Central memory CD8-positive, alpha-beta T cell (primary cell): ENCODE data around the gene F12.

Source experiments
- ATAC-seq: fragments of 150-1000 bp; cut with Tn5 transposase; replicated peaks from 2 replicates; pipeline ENCODE4 v1.10.0; 2022; ENCODE audit warnings: mild to moderate bottlenecking, moderate FRiP score, moderate number of reproducible peaks; ENCODE audit not compliant: poor library complexity, severe bottlenecking; ENCODE audit errors: extremely low read depth
- DNase-seq, 2 donors: peaks; one replicate each; pipeline ENCODE4 v3.0.0; 2021; ENCODE audit warnings: low spot score in 2 of 2
- H3K27ac Mint-ChIP-seq: one replicate; pipeline ENCODE4 v1.8.0; 2022; ENCODE audit warnings: low read depth, mild to moderate bottlenecking, moderate library complexity, mixed read lengths
- H3K27me3 Mint-ChIP-seq: one replicate; pipeline ENCODE4 v1.8.0; 2022; ENCODE audit warnings: mixed read lengths
- H3K36me3 Mint-ChIP-seq: one replicate; pipeline ENCODE4 v1.8.0; 2022; ENCODE audit warnings: mild to moderate bottlenecking, moderate library complexity, mixed read lengths; ENCODE audit not compliant: insufficient read depth
- H3K4me1 Mint-ChIP-seq: one replicate; pipeline ENCODE4 v1.8.0; 2022; ENCODE audit warnings: mixed read lengths
- H3K4me3 Mint-ChIP-seq: one replicate; pipeline ENCODE4 v1.8.0; 2022; ENCODE audit warnings: mild to moderate bottlenecking, moderate library complexity, mixed read lengths
- H3K9me3 Mint-ChIP-seq: one replicate; pipeline ENCODE4 v1.8.0; 2022; ENCODE audit warnings: mixed read lengths

The F12 gene

GRCh38 chr5:177369645-177370440 is 39.5 kb downstream of the F12 start:
- H3K4me3 Mint-ChIP-seq = no peak overlapping the region
- H3K4me1 Mint-ChIP-seq = peaks cover 53% of the 10 kb centered on the region
- DNase-seq = no peak
- H3K27me3 Mint-ChIP-seq = no peaks in the 10 kb centered on the region
- H3K27ac Mint-ChIP-seq = peak overlapping the region; percentile 87
- no peaks in the 10 kb centered on the region for H3K9me3 Mint-ChIP-seq
- peaks cover 41% of the 10 kb centered on the region for H3K36me3 Mint-ChIP-seq
- ATAC-seq = no peak

GRCh38 chr5:177368869-177369644 is 40.3 kb downstream of the F12 start:
- DNase-seq (no peak), ATAC-seq (no peak)
- Mint-ChIP-seq H3K36me3 (peaks cover 44% of the 10 kb centered on the region), H3K27ac (peak overlapping the region; percentile 87), H3K27me3 (no peaks in the 10 kb centered on the region), H3K4me1 (peaks cover 55% of the 10 kb centered on the region), H3K4me3 (no peak overlapping the region), H3K9me3 (no peaks in the 10 kb centered on the region)

- peaks cover 43% of the 10 kb centered on the region for H3K36me3 Mint-ChIP-seq
Observed at GRCh38 chr5:177367981-177368868, 41.1 kb downstream of the F12 start.

GRCh38 chr5:177367323-177367848 is 42.0 kb downstream of the F12 start:
- no peaks in the 10 kb centered on the region for H3K27me3 Mint-ChIP-seq
- DNase-seq (no peak), ATAC-seq (no peak)
- H3K36me3 Mint-ChIP-seq = peaks cover 42% of the 10 kb centered on the region
- no peaks in the 10 kb centered on the region for H3K9me3 Mint-ChIP-seq
- H3K27ac Mint-ChIP-seq = no peak overlapping the region
- H3K4me3 Mint-ChIP-seq = no peak overlapping the region
- H3K4me1 Mint-ChIP-seq = peaks cover 51% of the 10 kb centered on the region

More at GRCh38 chr5:177367981-177368868, 41.1 kb downstream of the F12 start:
- no peak for ATAC-seq
- Mint-ChIP-seq H3K9me3 (no peaks in the 10 kb centered on the region), H3K4me1 (peaks cover 51% of the 10 kb centered on the region), H3K27ac (no peak overlapping the region), H3K4me3 (no peak overlapping the region), H3K27me3 (no peaks in the 10 kb centered on the region)
- no peak for DNase-seq

GRCh38 chr5:177366528-177367322 is 42.6 kb downstream of the F12 start:
- Mint-ChIP-seq H3K36me3 (peaks cover 40% of the 10 kb centered on the region), H3K4me1 (peaks cover 51% of the 10 kb centered on the region), H3K9me3 (no peaks in the 10 kb centered on the region), H3K4me3 (no peak overlapping the region), H3K27me3 (no peaks in the 10 kb centered on the region), H3K27ac (peak overlapping the region; percentile 69)
- ATAC-seq (no peak), DNase-seq (no peak)

- Mint-ChIP-seq H3K36me3 (peaks cover 37% of the 10 kb centered on the region), H3K4me3 (no peak overlapping the region)
Observed at GRCh38 chr5:177365845-177366527, 43.4 kb downstream of the F12 start.

GRCh38 chr5:177364159-177364962 is 45.0 kb downstream of the F12 start:
- peaks cover 57% of the 10 kb centered on the region for H3K4me1 Mint-ChIP-seq
- no peak for ATAC-seq
- peaks cover 37% of the 10 kb centered on the region for H3K36me3 Mint-ChIP-seq
- no peaks in the 10 kb centered on the region for H3K9me3 Mint-ChIP-seq
- H3K4me3 Mint-ChIP-seq = peak overlapping the region; percentile 2
- no peaks in the 10 kb centered on the region for H3K27me3 Mint-ChIP-seq
- H3K27ac Mint-ChIP-seq = no peak overlapping the region
- no peak for DNase-seq

More at GRCh38 chr5:177365845-177366527, 43.4 kb downstream of the F12 start:
- Mint-ChIP-seq H3K9me3 (no peaks in the 10 kb centered on the region), H3K27me3 (no peaks in the 10 kb centered on the region), H3K4me1 (peaks cover 49% of the 10 kb centered on the region), H3K27ac (peak overlapping the region; percentile 69)
- no peak for DNase-seq
- no peak for ATAC-seq

- no peaks in the 10 kb centered on the region for H3K9me3 Mint-ChIP-seq
- H3K4me1 Mint-ChIP-seq = peaks cover 57% of the 10 kb centered on the region
- DNase-seq (no peak), ATAC-seq (no peak)
- H3K27ac Mint-ChIP-seq = no peak overlapping the region
- no peaks in the 10 kb centered on the region for H3K27me3 Mint-ChIP-seq
- H3K4me3 Mint-ChIP-seq = peak overlapping the region; percentile 83
- peaks cover 31% of the 10 kb centered on the region for H3K36me3 Mint-ChIP-seq
Observed at GRCh38 chr5:177363565-177363964, 45.8 kb downstream of the F12 start.

GRCh38 chr5:177362610-177363507 is 46.5 kb downstream of the F12 start:
- ATAC-seq (peak; percentile 76), DNase-seq (peak in 1 of 2 donors; percentile 33)
- H3K4me1 Mint-ChIP-seq = peaks cover 57% of the 10 kb centered on the region
- no peaks in the 10 kb centered on the region for H3K9me3 Mint-ChIP-seq
- H3K27me3 Mint-ChIP-seq = no peaks in the 10 kb centered on the region
- peak overlapping the region; percentile 83 for H3K4me3 Mint-ChIP-seq
- H3K27ac Mint-ChIP-seq = peak overlapping the region; percentile 90
- peaks cover 27% of the 10 kb centered on the region for H3K36me3 Mint-ChIP-seq

- peak overlapping the region; percentile 83 for H3K4me3 Mint-ChIP-seq
- H3K27me3 Mint-ChIP-seq = no peaks in the 10 kb centered on the region
- DNase-seq (no peak), ATAC-seq (no peak)
- H3K9me3 Mint-ChIP-seq = no peaks in the 10 kb centered on the region
- H3K36me3 Mint-ChIP-seq = peaks cover 33% of the 10 kb centered on the region
- peak overlapping the region; percentile 90 for H3K27ac Mint-ChIP-seq
- peaks cover 63% of the 10 kb centered on the region for H3K4me1 Mint-ChIP-seq
Observed at GRCh38 chr5:177362292-177362609, 47.1 kb downstream of the F12 start.
